Neural crest cell (in vitro differentiated cells): ENCODE measurements around the gene FOXP1. TPM values are rescaled to one million over a fixed set of nuclear protein-coding genes. Genes with fewer than 3 reads are reported as not detected.
A peak's percentile ranks its signal among the peaks of the same experiment; 100 is the strongest.

Source experiments
- DNase-seq: peaks from one replicate; pipeline ENCODE4 v3.0.0; 2021; ENCODE audit warnings: low read depth, mixed read lengths, low spot score
- H3K27ac Mint-ChIP-seq: one replicate; pipeline ENCODE4 v1.8.0; 2021; ENCODE audit warnings: mild to moderate bottlenecking, mixed read lengths; ENCODE audit not compliant: unreplicated experiment
- H3K27me3 Mint-ChIP-seq: 2 replicates; pipeline ENCODE4 v1.8.0; 2021; ENCODE audit warnings: low read depth, mild to moderate bottlenecking, mixed read lengths
- H3K36me3 Mint-ChIP-seq: 2 replicates; pipeline ENCODE4 v1.8.0; 2021; ENCODE audit warnings: low read depth, mild to moderate bottlenecking, mixed read lengths
- H3K4me1 Mint-ChIP-seq: 2 replicates; pipeline ENCODE4 v1.8.0; 2021; ENCODE audit warnings: mixed read lengths
- H3K4me3 Mint-ChIP-seq: one replicate; pipeline ENCODE4 v1.8.0; 2021; ENCODE audit warnings: mild to moderate bottlenecking, mixed read lengths
- H3K9me3 Mint-ChIP-seq: 2 replicates; pipeline ENCODE4 v1.8.0; 2021; ENCODE audit warnings: mixed read lengths
- total RNA-seq: library from RNA; stranded (reverse); gene quantifications from 2 replicates; pipeline ENCODE4 v1.2.1, GENCODE V29; 2021
- TF ChIP-seq, protein P1 (sequence below): fragments of 200-600 bp; sonication (generic); conservative IDR thresholded peaks from 2 replicates; pipeline ENCODE4 v1.5.0; 2021; ENCODE audit warnings: antibody characterized with exemption, mild to moderate bottlenecking

Gene FOXP1
- total RNA-seq, 1 donor from 2014 or later, result 22.8 TPM

DNA sequence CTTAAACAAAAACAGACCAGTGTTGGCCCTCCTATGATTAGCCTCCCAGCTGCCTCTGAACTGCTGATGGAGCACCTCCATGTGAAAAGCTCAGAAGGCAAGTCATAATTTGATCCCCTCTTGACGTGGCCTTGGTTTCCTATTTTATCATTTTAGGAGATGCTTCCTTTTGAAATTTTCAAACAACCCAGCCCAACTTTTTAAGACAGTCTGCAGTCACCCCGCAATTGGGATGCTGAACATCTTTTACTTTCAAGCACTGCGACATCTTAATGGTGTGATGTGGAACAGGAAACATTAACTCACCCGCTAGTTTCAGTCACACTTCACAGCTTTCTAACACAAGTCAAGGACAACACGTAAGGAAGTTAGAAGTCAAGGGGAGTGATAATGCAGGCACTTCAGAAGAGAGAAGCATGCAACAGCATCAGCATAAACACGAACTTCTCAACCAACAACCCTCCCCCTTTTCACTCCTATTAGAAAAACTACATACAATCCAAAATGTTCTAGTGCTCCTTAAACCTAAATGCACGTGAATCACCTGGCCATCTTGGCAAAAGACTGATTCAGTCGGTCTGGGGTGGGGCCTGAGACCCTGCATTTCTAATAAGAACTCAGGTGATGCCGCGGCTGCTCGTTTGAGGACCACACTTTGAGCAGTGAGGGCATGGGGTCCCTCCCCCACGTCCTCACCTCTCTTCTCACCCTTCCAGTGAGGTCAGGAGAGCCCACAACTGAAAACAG, 161.5 kb downstream of the FOXP1 start:
- Mint-ChIP-seq H3K27ac (no peak overlapping the region), H3K4me1 (peaks cover under 1% of the 10 kb centered on the region), H3K27me3 (no peaks in the 10 kb centered on the region), H3K4me3 (no peak overlapping the region), H3K9me3 (no peaks in the 10 kb centered on the region), H3K36me3 (no peaks in the 10 kb centered on the region)
- no peak for DNase-seq
- TF ChIP-seq, protein P1, sequence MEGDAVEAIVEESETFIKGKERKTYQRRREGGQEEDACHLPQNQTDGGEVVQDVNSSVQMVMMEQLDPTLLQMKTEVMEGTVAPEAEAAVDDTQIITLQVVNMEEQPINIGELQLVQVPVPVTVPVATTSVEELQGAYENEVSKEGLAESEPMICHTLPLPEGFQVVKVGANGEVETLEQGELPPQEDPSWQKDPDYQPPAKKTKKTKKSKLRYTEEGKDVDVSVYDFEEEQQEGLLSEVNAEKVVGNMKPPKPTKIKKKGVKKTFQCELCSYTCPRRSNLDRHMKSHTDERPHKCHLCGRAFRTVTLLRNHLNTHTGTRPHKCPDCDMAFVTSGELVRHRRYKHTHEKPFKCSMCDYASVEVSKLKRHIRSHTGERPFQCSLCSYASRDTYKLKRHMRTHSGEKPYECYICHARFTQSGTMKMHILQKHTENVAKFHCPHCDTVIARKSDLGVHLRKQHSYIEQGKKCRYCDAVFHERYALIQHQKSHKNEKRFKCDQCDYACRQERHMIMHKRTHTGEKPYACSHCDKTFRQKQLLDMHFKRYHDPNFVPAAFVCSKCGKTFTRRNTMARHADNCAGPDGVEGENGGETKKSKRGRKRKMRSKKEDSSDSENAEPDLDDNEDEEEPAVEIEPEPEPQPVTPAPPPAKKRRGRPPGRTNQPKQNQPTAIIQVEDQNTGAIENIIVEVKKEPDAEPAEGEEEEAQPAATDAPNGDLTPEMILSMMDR, result no peak

DNA sequence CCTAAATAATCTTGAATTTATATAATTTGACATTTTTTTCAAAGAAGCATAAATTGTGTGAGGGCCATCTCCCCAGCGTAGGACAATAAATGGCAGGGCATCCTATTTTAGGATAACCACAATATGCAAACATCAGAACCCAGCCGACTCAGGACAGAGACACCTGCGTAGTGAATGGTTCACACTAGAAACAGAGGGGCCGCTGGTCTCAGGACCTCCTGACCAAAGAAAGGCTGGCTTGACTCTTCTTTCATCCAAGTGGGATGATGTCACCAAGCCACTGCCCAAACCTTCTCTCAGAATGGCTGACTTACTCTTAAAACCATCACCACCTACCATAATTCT, 162.1 kb downstream of the FOXP1 start:
- no peak overlapping the region for H3K27ac Mint-ChIP-seq
- no peaks in the 10 kb centered on the region for H3K27me3 Mint-ChIP-seq
- H3K4me3 Mint-ChIP-seq, result no peak overlapping the region
- TF ChIP-seq, protein P1, result no peak
- H3K4me1 Mint-ChIP-seq, result no peaks in the 10 kb centered on the region
- H3K9me3 Mint-ChIP-seq, result no peaks in the 10 kb centered on the region
- H3K36me3 Mint-ChIP-seq, result no peaks in the 10 kb centered on the region
- no peak for DNase-seq

- TF ChIP-seq, protein P1, result no peak
- H3K4me1 Mint-ChIP-seq, result no peaks in the 10 kb centered on the region
- H3K27ac Mint-ChIP-seq, result no peak overlapping the region
- DNase-seq, result no peak
- no peaks in the 10 kb centered on the region for H3K36me3 Mint-ChIP-seq
- H3K4me3 Mint-ChIP-seq, result no peak overlapping the region
- H3K9me3 Mint-ChIP-seq, result no peaks in the 10 kb centered on the region
- no peaks in the 10 kb centered on the region for H3K27me3 Mint-ChIP-seq
These were observed 164.2 kb downstream of the FOXP1 start for GRCh38 chr3:71419369-71419768.

GRCh38 chr3:71417791-71418190, 165.7 kb downstream of the FOXP1 start:
- Mint-ChIP-seq H3K4me1 (no peaks in the 10 kb centered on the region), H3K9me3 (no peaks in the 10 kb centered on the region), H3K4me3 (no peak overlapping the region), H3K27me3 (no peaks in the 10 kb centered on the region), H3K27ac (no peak overlapping the region), H3K36me3 (no peaks in the 10 kb centered on the region)
- no peak for DNase-seq
- TF ChIP-seq, protein P1, result no peak

GRCh38 chr3:71416876-71417275, 166.7 kb downstream of the FOXP1 start:
- H3K9me3 Mint-ChIP-seq, result no peaks in the 10 kb centered on the region
- no peaks in the 10 kb centered on the region for H3K4me1 Mint-ChIP-seq
- TF ChIP-seq, protein P1, result peak; percentile 32
- H3K36me3 Mint-ChIP-seq, result no peaks in the 10 kb centered on the region
- DNase-seq, result no peak
- no peaks in the 10 kb centered on the region for H3K27me3 Mint-ChIP-seq
- no peak overlapping the region for H3K4me3 Mint-ChIP-seq
- H3K27ac Mint-ChIP-seq, result no peak overlapping the region
